BE2C (cell line): ENCODE data around the gene PTPN3.

ENCODE experiments used
- DNase-seq: peaks from one replicate; pipeline ENCODE4 v3.0.0-alpha.2; 2020
- H3K27me3 ChIP-seq: fragments of 250-450 bp; sonication (Bioruptor Pico); 2 replicates; pipeline ENCODE4 v1.5.1; 2020; ENCODE audit warnings: mild to moderate bottlenecking
- H3K36me3 ChIP-seq: fragments of 250-450 bp; sonication (Bioruptor Pico); 2 replicates; pipeline ENCODE4 v1.5.1; 2020; ENCODE audit warnings: mild to moderate bottlenecking
- H3K4me1 ChIP-seq: fragments of 250-450 bp; sonication (Bioruptor Pico); 2 replicates; pipeline ENCODE4 v1.5.1; 2020
- H3K4me3 ChIP-seq: 2 replicates; pipeline ENCODE4 v1.5.1; 2011; ENCODE audit warnings: low read depth, low read length
- H3K9me3 ChIP-seq: fragments of 250-450 bp; sonication (Bioruptor Pico); 2 replicates; pipeline ENCODE4 v1.5.1; 2020
- TF ChIP-seq, protein P1 (sequence below): IDR thresholded peaks from 2 replicates; pipeline ENCODE4 v1.5.1; 2012; ENCODE audit warnings: mild to moderate bottlenecking, low read depth, low read length

Gene PTPN3

DNA sequence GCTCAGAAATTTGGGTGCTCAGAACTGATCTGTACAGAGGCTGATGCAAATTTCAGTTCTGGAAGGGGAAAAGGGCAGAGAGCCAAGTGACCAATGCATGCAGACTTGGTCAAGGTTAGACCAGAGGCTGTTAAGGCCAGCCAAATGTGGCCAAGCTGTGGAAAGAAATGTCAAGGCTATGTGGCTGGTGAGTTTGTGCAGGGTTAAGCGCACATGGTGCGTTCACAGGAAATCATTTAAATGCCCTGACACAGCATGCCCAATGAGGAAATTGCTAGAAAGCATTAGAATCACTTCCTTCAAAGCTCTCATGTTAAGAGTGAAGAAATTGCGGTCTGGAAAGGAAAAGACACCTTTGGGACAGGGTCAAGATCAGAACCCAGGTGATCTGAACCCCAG is 58.0 kb downstream of the PTPN3 start:
- TF ChIP-seq, protein P1, sequence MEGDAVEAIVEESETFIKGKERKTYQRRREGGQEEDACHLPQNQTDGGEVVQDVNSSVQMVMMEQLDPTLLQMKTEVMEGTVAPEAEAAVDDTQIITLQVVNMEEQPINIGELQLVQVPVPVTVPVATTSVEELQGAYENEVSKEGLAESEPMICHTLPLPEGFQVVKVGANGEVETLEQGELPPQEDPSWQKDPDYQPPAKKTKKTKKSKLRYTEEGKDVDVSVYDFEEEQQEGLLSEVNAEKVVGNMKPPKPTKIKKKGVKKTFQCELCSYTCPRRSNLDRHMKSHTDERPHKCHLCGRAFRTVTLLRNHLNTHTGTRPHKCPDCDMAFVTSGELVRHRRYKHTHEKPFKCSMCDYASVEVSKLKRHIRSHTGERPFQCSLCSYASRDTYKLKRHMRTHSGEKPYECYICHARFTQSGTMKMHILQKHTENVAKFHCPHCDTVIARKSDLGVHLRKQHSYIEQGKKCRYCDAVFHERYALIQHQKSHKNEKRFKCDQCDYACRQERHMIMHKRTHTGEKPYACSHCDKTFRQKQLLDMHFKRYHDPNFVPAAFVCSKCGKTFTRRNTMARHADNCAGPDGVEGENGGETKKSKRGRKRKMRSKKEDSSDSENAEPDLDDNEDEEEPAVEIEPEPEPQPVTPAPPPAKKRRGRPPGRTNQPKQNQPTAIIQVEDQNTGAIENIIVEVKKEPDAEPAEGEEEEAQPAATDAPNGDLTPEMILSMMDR: no peak
- no peak for DNase-seq
- H3K4me3 ChIP-seq: no peak overlapping the region
- no peaks in the 10 kb centered on the region for H3K4me1 ChIP-seq
- H3K9me3 ChIP-seq: no peaks in the 10 kb centered on the region
- peaks cover 7% of the 10 kb centered on the region for H3K27me3 ChIP-seq
- H3K36me3 ChIP-seq: no peaks in the 10 kb centered on the region

DNA sequence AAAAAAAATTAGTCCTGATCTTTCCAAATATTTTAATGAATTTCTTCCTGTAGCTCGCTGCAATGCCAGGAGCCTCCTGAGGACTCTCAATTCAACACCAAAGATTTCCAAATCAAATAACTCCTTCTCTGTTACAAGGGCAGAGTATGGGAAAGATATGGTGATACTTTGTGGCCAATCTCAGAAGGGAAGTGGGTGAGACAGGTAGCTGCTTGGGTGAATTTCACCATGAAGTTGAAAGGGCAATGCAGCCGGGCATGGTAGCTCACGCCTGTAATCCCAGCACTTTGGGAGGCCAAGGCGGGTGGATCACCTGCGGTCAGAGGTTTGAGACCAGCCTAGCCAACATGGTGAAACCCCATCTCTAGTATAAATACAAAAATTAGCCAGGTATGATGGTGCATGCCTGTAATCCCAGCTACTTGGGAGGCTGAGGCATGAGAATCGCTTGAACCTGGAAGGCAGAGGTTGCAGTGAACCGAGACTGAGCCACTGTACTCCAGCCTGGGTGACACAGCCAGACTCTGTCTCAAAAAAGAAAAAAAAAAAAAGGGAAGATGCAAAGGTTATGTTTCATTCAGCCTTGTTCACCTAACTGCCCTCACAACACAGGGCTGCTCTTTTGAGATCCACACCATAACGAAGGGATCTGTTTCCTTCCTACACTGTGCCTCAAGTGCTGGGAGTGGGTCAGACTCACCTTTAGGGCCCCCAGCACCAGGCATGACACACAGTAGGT is 58.6 kb downstream of the PTPN3 start:
- TF ChIP-seq, protein P1: no peak
- H3K4me1 ChIP-seq: no peaks in the 10 kb centered on the region
- H3K36me3 ChIP-seq: no peaks in the 10 kb centered on the region
- no peaks in the 10 kb centered on the region for H3K9me3 ChIP-seq
- no peak overlapping the region for H3K4me3 ChIP-seq
- no peak for DNase-seq
- peaks cover 7% of the 10 kb centered on the region for H3K27me3 ChIP-seq

GRCh38 chr9:109437286-109437685 is 60.8 kb downstream of the PTPN3 start:
- no peak overlapping the region for H3K4me3 ChIP-seq
- no peak for DNase-seq
- H3K36me3 ChIP-seq: no peaks in the 10 kb centered on the region
- TF ChIP-seq, protein P1: no peak
- H3K9me3 ChIP-seq: no peaks in the 10 kb centered on the region
- peaks cover 7% of the 10 kb centered on the region for H3K27me3 ChIP-seq
- H3K4me1 ChIP-seq: no peaks in the 10 kb centered on the region

DNA sequence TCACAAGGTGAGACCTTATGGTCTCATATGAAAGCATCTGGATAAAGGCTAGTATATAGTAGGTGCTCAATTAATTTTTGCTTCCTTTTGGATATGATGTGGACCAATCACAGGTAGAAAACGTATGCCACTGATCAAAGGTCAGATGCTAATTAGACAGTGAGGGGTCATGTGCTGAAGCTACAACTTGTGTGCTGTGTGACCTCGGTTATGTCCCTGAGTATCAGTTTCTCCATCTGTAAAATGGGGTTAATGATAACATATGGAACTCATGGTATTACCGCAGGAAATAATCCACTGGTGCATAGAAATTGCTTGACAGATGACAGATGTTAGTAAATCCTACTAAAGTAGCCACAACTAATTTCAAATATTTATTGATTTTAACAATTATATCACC is 62.0 kb downstream of the PTPN3 start:
- peaks cover 7% of the 10 kb centered on the region for H3K27me3 ChIP-seq
- no peak overlapping the region for H3K4me3 ChIP-seq
- no peaks in the 10 kb centered on the region for H3K36me3 ChIP-seq
- no peak for DNase-seq
- TF ChIP-seq, protein P1: no peak
- no peaks in the 10 kb centered on the region for H3K9me3 ChIP-seq
- no peaks in the 10 kb centered on the region for H3K4me1 ChIP-seq

GRCh38 chr9:109433476-109433875 is 64.6 kb downstream of the PTPN3 start:
- Histone ChIP-seq H3K27me3 (no peaks in the 10 kb centered on the region), H3K4me3 (no peak overlapping the region), H3K4me1 (no peaks in the 10 kb centered on the region), H3K36me3 (no peaks in the 10 kb centered on the region), H3K9me3 (no peaks in the 10 kb centered on the region)
- no peak for DNase-seq
- TF ChIP-seq, protein P1: no peak

- no peak overlapping the region for H3K4me3 ChIP-seq
- no peak for DNase-seq
- TF ChIP-seq, protein P1: no peak
- no peaks in the 10 kb centered on the region for H3K27me3 ChIP-seq
- H3K4me1 ChIP-seq: no peaks in the 10 kb centered on the region
- no peaks in the 10 kb centered on the region for H3K9me3 ChIP-seq
- no peaks in the 10 kb centered on the region for H3K36me3 ChIP-seq
Observed at GRCh38 chr9:109430231-109430630, 67.9 kb downstream of the PTPN3 start.
